Glomerular visceral epithelial cell (primary cell): ENCODE results near the gene CTSA.
"Not testable (repeated sequence)": the region's sequence is repeated elsewhere in the genome, so short reads cannot be mapped to it uniquely, and the experiment has no call there.

Experiments
- DNase-seq: peaks from one replicate; pipeline ENCODE4 v3.0.0-alpha.2; 2016; ENCODE audit errors: extremely low spot score

Gene CTSA

GRCh38 chr20:45866454-45866853, 24.7 kb upstream of the CTSA start:
- no peak for DNase-seq

GRCh38 chr20:45867136-45867818, 23.9 kb upstream of the CTSA start:
- DNase-seq: no peak

- DNase-seq: peak; percentile 31
These were observed 23.3 kb upstream of the CTSA start for GRCh38 chr20:45867819-45868176.

GRCh38 chr20:45872626-45873025, 18.5 kb upstream of the CTSA start:
- no peak for DNase-seq

GRCh38 chr20:45873409-45874103, 17.6 kb upstream of the CTSA start:
- no peak for DNase-seq

- DNase-seq: not testable (repeated sequence)
These were observed 17.0 kb upstream of the CTSA start for GRCh38 chr20:45874104-45874481.

- no peak for DNase-seq
These were observed 16.6 kb upstream of the CTSA start for GRCh38 chr20:45874576-45874975.

GRCh38 chr20:45878076-45878761, 12.9 kb upstream of the CTSA start:
- no peak for DNase-seq

- peak; percentile 100 for DNase-seq
These were observed 9.9 kb upstream of the CTSA start, which contains the start of gene ZSWIM1 for GRCh38 chr20:45880988-45881788. Gene ZSWIM1, plus strand, starts transcription at chr20:45881227. Its CDS starts 1,366 bp downstream, at chr20:45882593.

- DNase-seq: no peak
These were observed 8.6 kb upstream of the CTSA start for GRCh38 chr20:45882469-45883099.

GRCh38 chr20:45883100-45883469, 8.1 kb upstream of the CTSA start:
- no peak for DNase-seq

- no peak for DNase-seq
These were observed 4.4 kb upstream of the CTSA start for GRCh38 chr20:45886590-45887345.

GRCh38 chr20:45887346-45887715, 3.8 kb upstream of the CTSA start, which contains the start of gene SPATA25:
Gene SPATA25, minus strand, starts transcription at chr20:45887622. Its CDS starts 32 bp downstream, at chr20:45887590.
- no peak for DNase-seq

GRCh38 chr20:45888681-45889080, 2.5 kb upstream of the CTSA start:
- DNase-seq: no peak

GRCh38 chr20:45890077-45890984, 804 bp upstream of the CTSA start:
- peak; percentile 29 for DNase-seq

GRCh38 chr20:45892049-45892825, 1.1 kb downstream of the CTSA start:
- DNase-seq: peak; percentile 50

- no peak for DNase-seq
These were observed 1.8 kb downstream of the CTSA start for GRCh38 chr20:45892828-45893500.

GRCh38 chr20:45893831-45894230, 2.7 kb downstream of the CTSA start:
- no peak for DNase-seq
